Nephron progenitor cell (in vitro differentiated cells): Measurements from ENCODE around the gene RAB4A.

Experiments
- DNase-seq: peaks from one replicate; pipeline ENCODE4 v3.0.0; 2021
- H3K27ac Mint-ChIP-seq: 2 replicates; pipeline ENCODE4 v1.8.0; 2021; ENCODE audit warnings: mild to moderate bottlenecking, moderate library complexity, mixed read lengths
- H3K27me3 Mint-ChIP-seq: 2 replicates; pipeline ENCODE4 v1.8.0; 2021; ENCODE audit warnings: mild to moderate bottlenecking, low read depth, mixed read lengths; ENCODE audit not compliant: poor library complexity
- H3K36me3 Mint-ChIP-seq: 2 replicates; pipeline ENCODE4 v1.8.0; 2021; ENCODE audit warnings: low read depth, mixed read lengths
- H3K4me1 Mint-ChIP-seq: 2 replicates; pipeline ENCODE4 v1.8.0; 2021; ENCODE audit warnings: mixed read lengths
- H3K4me3 Mint-ChIP-seq: 2 replicates; pipeline ENCODE4 v1.8.0; 2021; ENCODE audit warnings: mild to moderate bottlenecking, moderate library complexity, mixed read lengths
- H3K9me3 Mint-ChIP-seq: 2 replicates; pipeline ENCODE4 v1.8.0; 2021; ENCODE audit warnings: mild to moderate bottlenecking, moderate library complexity, mixed read lengths
- CTCF ChIP-seq: fragments of 200-600 bp; sonication (generic); IDR thresholded peaks from 2 replicates; pipeline ENCODE4 v1.5.0; 2021; ENCODE audit warnings: antibody characterized with exemption

Gene RAB4A

DNA sequence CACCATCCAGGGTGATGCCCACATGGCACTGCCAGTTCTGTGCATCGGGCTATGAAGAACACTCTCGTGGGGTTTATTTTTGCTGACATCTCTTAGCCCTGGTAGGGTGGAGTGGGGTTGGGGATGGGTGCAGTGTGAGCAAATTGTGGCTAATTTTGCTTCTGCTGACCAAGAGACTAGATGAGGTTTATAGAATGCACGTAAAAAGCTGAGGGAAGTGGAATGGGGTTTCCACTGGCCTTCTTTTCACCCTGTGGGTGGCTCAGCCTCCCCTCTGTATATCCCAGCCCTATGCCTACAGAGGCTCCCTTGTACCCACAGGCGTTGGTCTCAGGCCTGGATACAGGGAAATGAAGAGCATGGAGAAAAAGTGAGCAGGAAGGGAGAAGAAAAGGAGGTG, 44.1 kb upstream of the RAB4A start:
- no peak for DNase-seq
- H3K27ac Mint-ChIP-seq: no peak overlapping the region
- H3K4me3 Mint-ChIP-seq: no peak overlapping the region
- H3K4me1 Mint-ChIP-seq: peaks cover 61% of the 10 kb centered on the region
- no peaks in the 10 kb centered on the region for H3K27me3 Mint-ChIP-seq
- no peaks in the 10 kb centered on the region for H3K9me3 Mint-ChIP-seq
- no peaks in the 10 kb centered on the region for H3K36me3 Mint-ChIP-seq
- no peak for TF ChIP-seq CTCF

- H3K4me3 Mint-ChIP-seq: peak overlapping the region; percentile 16
- H3K4me1 Mint-ChIP-seq: peaks cover 67% of the 10 kb centered on the region
- H3K36me3 Mint-ChIP-seq: no peaks in the 10 kb centered on the region
- H3K9me3 Mint-ChIP-seq: no peaks in the 10 kb centered on the region
- peak; percentile 89 for DNase-seq
- no peaks in the 10 kb centered on the region for H3K27me3 Mint-ChIP-seq
- no peak overlapping the region for H3K27ac Mint-ChIP-seq
- peak; percentile 93 for TF ChIP-seq CTCF
Measured at GRCh38 chr1:229227298-229227919, 43.5 kb upstream of the RAB4A start.

DNA sequence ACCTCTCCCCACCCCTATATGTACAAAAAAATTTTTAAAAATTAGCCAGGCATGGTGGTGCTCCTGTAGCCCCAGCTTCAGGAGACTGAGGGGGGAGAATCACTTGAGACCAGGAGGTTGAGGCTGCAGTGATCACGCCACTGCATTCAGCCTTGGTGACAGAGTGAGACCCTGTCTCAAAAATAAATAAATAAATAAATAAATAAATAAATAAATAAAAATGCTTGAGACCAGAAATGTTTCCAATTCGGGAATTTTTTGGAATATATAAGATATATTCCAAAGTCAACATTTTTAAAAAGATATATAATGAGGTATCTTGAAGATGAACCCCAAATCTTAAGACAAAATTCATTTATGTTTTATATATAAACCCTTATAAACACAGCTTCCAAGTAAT, 42.4 kb upstream of the RAB4A start:
- Mint-ChIP-seq H3K4me1 (peaks cover 69% of the 10 kb centered on the region), H3K27me3 (no peaks in the 10 kb centered on the region), H3K27ac (no peak overlapping the region), H3K36me3 (no peaks in the 10 kb centered on the region), H3K9me3 (no peaks in the 10 kb centered on the region), H3K4me3 (no peak overlapping the region)
- DNase-seq: no peak
- no peak for TF ChIP-seq CTCF

DNA sequence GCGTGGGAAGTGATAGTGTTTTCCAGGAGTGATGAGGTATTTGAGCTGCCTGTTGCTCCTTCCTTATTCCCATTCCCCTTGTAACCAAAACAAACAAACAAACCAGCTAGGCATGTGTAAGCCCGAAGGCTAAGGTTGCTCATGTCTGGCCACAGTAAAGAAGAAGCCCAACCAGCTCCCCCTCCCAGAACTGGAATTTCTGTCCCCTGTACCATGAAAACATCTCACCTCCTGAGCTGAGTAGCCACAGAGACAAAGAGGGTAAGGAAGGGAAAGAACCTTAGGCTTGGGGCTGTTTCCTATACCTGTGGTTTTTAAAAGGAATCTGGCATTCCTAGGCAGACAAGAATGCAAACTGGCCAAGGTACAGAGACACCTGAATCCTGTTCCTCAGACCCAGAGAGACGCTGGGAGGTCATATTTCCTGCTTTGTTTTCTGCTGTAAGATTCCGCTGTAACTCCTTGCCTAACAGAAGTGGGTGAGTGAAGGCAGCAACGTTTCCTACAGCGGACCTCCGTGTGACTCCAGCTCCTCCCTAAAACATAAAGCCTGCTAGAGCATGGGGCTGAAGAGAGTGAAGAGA, 41.7 kb upstream of the RAB4A start:
- Mint-ChIP-seq H3K27me3 (no peaks in the 10 kb centered on the region), H3K4me1 (peaks cover 72% of the 10 kb centered on the region), H3K4me3 (peak overlapping the region; percentile 74), H3K27ac (peak overlapping the region; percentile 97), H3K36me3 (no peaks in the 10 kb centered on the region), H3K9me3 (no peaks in the 10 kb centered on the region)
- peak; percentile 20 for DNase-seq
- TF ChIP-seq CTCF: no peak

DNA sequence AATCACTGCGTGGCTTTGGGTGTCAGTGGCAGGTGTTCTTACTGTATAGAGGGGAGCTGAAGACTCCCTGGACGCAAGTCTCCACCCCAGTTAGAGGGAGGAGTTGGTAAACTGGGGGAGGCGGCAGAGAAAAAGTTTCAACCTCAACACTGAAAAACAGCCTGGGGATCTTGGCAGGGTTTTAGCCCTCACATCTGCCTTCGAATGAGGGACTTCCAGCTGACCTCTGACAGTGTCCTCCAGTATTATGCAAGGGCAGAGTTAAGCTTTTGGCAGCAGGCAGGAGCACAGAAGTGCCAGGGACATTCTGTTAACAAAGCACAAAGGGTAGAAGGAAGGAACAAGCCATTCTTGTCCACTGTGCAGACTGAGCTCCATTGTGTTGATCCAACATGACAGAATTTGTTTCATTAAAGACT, 41.2 kb upstream of the RAB4A start:
- H3K4me1 Mint-ChIP-seq: peaks cover 74% of the 10 kb centered on the region
- peaks cover under 1% of the 10 kb centered on the region for H3K27me3 Mint-ChIP-seq
- no peaks in the 10 kb centered on the region for H3K9me3 Mint-ChIP-seq
- H3K36me3 Mint-ChIP-seq: no peaks in the 10 kb centered on the region
- H3K27ac Mint-ChIP-seq: peak overlapping the region; percentile 97
- no peak for DNase-seq
- H3K4me3 Mint-ChIP-seq: peak overlapping the region; percentile 74
- no peak for TF ChIP-seq CTCF
